CD4-positive, alpha-beta T cell treated with Interleukin-2 at 100 ng/mL for 4 hours (primary cell): ENCODE results near the gene PROX2.

ENCODE experiments used
- DNase-seq: peaks from one replicate; pipeline ENCODE4 v3.0.0-alpha.2; 2020; ENCODE audit warnings: low spot score

PROX2 gene

DNA sequence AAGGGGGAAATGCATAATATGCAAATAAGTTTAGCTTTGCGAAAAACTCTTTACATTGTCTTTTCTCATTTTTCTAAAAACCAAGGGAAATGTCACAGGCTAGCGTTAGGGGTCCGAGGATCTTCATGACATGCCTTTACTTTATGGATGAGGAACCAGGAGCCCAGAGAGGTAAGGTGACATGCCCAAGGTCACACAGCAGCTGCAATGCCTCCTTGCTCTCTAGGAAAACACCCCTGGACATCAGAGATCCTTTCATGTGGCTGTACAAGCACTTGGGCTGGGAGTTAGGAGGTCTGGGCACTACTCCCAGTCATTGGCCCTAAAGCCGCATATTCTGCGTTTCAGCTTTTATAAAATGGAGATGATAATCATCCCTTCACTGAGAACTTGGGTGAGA, 741 bp downstream of the PROX2 start:
- DNase-seq = no peak

DNA sequence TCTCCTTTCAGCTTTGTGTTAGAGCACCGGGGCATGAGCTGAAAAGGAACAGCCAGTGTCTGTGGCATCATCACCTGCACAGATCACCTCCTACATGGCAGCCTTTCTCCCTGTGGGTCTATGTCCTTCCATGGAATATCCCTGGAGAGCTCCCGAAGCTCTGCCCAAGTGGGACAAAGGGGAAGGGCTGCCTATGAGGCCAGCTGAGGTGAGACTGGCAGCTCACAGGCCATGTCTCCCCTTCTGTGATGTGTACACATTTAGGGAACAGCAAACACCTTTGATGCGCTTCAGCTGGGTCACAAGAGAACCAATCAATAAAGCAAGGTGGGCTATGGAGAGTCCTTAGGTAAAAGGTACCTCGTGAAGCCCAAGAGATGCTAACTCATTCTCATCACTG, 4.1 kb downstream of the PROX2 start:
- DNase-seq = no peak

DNA sequence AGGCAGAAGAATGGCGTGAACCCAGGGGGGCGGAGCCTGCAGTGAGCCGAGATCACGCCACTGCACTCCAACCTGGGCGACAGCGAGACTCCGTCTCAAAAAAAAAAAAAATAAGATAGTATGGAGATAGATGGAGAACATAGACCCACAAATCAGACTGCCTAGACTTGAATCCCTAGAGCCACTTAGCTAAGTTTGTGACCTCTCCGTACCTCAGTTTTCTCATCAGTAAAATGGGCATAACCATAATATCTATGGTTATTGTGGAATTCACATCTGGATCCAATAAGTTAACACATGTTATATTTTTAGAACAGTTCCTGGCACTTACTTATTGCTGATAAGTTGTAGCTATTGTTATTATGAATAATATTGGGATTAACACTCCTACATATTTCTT, 7.2 kb downstream of the PROX2 start:
- no peak for DNase-seq

DNA sequence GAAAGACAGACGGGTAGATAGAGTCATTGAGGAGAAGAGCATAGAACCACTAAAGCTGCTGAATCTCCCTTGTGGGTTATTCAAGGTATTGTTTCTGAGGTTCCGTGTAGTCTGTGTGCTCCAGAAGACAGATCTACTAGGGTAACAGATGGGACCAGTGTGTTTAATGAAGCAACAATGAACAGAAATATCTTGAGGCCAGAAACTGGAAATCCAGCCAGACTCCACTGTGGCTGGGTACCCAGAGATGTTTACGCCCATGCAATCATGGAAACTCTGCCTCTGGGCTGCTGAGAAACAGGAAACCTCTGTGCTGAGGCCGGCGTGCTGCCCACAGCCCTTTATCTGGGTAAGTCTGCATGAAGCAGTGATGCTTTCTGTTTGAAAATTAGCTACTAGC, 8.3 kb downstream of the PROX2 start:
- DNase-seq = peak; percentile 43

DNA sequence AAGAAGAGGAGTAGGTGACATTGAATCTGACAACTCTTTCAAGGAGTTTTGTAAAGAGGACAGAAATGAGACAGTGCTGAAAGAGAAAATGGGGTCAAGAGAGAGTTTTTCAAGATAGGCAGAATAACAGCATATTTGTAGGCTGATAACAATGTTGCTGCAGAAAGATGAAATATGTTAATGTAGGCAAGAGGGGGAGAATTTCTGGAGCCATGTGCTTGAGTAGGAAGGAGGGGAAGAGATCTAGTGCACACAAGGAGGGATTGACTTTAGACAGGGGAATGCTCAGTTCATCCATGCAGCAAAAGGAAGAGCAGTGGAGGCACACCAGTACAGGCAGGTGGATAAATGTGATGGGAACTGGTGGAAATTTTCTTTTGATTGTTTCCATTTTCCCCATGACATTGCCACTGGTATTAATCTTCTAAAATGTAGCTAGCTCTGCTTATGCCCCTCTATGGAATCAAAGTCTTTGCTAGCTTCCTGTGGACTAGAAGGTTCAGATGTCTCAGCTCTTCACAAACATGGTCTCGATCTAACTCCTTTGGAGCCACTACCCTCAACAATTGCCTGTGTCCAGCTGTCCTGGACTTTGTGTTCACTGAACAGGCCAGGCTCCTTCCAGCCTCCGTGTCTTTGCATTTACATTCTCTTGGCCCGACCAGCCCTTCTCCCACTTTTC, 9.1 kb downstream of the PROX2 start:
- no peak for DNase-seq

DNA sequence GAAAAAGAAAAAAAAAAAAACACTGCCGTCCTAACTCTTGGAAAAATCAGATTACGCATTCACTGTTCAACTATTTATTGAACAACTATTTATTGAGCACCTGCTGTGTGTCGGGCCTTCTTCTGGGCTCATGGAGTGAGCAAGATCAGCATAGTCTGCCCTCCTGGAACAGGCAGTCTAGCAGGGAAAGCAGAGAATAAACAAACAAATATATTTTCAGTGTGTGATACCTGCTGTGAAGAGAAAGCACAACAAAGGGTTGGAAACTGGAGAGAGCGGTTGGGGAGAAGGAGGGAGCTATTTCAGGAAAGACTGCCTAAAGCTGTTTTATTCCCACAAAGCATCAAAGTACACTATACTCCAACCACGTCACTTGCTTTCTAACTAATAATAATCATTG, 10.8 kb downstream of the PROX2 start:
- no peak for DNase-seq

DNA sequence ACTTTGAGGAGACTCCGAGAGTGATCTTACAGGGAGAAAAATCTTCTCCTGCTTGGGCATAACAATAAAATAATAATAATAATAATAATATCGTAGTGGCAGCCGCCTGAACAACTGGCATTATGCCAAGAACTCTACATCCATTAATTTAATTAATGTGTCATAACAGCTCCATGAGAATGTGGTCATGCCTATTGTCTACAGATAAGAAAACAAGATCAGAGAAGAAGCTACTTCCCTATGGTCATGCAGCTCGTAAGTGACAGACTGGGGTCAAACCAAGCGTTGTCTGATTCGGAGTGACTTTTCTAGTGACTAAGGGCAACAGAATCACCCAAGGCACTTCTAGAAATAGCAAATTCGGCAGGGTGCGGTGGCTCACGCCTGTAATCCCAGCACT, 11.7 kb downstream of the PROX2 start:
- DNase-seq = no peak

DNA sequence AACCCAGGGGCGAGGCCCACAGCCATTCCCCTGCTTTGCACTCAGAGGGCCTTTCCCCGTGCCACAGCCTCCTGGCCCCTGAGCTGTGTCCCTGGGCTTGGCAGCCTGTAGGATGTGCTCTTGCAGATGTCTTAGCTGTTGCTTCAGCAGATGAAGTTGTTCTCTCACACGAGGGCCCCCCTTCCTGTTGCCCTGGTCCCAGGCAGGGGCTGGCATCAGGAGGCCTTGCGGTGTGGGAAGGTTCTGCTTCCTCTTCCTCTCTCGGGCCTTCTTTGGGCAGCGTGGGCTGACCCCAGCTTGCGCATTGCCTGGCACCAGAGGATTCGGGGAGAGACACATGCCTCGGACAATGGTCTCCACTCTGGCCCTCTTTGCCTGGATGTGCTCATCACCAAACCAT, 12.7 kb downstream of the PROX2 start:
- DNase-seq = no peak

DNA sequence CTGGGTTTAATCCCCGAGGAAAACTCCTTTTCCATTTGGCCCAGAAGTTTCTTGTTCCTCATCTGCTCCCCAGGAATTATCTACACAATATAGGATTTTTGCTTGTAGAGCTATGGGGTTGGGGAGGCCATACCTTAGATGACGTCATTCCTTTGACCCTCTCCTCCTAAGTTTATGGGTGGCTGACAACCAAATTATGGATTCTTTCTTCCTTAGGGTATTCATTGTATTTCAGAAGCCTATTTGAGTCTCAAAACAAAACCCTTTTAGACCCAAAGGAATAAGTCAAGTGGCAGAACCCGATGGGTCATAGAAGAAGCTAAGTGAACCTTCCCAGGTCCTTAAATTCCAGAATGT, 14.2 kb downstream of the PROX2 start:
- DNase-seq = no peak

DNA sequence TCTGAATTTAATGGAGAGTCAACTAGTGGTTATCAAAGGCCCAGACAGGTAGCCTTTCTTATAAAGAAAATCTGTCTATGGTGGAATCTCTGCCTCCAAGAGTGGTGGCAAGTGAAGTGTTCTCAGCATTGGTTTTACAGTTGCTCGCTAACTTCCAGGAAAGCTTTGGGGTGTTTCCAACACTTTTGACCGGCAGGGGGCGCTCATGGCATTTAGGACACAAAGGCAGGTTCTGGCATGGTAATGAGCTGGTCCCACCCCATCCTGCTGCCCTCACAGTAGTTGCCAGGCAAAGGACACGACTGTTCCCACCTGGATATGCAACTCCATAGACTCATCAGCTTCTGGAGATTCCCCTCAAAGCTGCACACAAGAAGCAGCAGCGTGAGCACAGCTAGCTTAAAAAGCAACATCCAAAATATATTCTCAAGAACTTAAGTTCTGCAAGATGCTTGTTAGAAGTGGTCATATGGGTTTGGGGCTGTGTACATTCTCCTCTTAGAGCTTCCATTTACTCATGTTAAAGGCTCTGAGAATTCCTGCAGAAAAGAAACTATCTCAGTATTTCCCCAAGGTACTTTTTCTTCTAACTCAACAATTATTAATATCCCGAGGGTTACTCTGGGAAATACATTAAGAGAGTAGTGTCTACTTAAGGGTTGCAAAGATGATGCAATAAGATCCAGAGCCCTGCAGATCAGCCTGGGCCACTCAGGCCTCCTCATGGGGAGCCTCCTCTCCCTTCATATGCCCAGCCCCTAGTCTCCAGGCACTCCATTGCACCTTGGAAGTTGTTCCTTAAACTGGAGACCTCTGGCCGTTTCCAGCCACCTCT, 14.8 kb downstream of the PROX2 start:
- DNase-seq = peak; percentile 92

DNA sequence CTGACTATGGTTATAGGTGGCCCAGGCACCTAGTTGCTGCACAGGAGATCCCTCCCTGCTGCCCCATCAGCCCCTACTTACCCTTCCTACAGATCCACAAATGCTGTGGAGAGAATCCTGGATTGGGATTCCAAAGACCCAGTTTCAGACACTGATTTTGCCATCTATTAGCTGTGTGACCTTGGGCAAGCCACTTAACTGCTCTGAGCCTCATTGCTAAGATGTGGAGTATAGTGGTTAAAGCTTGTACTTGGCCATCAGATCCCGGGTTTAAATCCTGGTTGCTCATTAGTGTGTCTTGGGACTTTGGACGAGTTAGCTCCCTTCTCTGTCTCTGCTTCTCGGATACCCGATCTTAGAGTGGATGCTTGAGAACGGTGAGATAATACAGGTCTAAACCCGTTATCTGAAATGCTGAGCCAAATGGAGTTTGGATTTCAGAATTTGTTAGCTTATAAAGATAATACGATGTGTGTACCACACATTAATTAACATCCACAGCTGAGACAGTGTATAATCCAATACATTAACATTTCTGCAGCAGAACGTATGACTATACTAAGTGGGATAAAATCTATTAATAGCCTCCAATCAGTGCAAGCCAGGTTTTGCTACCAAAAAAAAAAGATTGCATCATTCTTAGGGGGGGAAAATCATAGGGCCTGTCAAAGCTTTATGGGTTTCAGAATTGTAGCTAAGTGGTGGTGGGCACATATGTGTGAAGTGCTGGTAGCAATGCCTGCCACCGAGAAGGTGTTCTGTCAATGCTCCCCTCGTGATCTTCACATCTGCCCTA, 16.0 kb downstream of the PROX2 start:
- DNase-seq = no peak

DNA sequence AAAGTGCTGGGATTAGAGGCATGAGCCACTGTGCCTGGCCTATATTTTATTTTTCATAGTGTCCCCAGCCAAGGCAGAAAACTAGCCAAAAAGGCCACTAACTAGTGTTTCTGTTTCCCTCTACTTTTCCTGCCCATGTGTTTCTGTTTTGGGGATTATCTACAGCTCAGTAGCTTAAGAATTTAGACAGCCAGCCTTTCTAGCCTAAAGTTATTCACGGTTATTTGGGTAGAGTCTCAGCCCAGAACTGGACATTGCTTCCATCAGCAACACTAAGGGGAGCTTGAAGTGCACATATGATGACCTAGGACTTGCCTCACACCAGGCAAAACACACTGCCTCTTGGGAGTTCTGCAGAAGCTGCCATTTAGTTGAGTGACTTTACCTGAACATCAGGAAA, 17.9 kb downstream of the PROX2 start:
- no peak for DNase-seq

DNA sequence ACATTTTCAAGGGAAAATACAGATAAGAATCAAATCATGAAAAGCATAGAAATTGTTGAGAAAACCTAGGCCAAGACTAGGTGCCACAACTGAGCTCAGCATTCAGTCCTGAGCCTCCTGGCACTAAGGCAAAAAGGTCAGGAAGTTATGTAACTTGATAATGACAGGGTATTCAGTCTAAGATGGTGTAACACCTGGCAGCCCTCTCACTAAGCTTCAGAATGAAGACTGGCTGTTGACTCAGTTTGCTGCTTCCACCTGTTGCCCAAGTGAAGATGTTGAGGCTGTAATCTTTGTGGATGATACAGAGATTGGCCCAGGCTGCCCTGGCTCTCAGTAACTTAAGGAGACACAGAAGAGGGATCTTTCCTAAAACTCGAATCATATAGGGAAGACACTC, 19.6 kb downstream of the PROX2 start:
- no peak for DNase-seq

DNA sequence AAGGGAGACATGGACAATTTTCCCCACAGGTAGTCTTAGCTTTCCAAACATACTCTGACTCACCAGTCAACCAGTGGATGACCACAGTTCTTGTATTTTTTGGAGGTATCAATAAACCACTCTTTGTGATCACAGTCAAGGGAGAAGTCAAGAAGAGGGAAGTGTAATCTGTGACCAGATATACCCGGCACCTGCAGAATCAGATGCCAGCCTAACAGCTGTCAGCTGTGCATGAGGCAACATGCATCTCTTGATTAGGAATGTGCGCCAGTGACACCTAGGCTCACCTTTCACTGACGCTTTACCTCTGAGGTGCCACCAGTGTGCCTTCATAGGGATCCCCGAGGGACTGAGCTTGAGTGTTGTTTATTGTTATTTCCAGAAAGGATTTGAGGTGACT, 20.0 kb downstream of the PROX2 start:
- no peak for DNase-seq

DNA sequence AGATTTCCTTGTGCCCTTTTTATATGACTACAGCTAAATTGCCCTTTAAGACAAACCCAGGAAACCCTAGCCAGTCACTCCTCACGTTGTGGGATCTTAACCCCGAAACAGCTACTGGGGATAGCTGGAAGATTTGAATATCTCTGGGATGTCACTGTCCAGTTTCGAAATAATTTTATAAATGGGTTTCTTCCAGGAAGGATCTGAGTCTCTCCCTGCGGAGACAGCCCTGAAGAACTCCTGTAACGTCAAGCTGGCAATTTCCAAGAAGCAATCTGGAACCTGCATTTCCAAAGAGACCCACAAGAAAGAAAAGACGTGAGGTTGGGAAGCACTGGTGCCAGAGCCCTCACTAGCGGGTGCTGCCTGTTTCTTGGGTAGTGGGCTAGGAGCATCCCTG, 20.9 kb downstream of the PROX2 start:
- no peak for DNase-seq

DNA sequence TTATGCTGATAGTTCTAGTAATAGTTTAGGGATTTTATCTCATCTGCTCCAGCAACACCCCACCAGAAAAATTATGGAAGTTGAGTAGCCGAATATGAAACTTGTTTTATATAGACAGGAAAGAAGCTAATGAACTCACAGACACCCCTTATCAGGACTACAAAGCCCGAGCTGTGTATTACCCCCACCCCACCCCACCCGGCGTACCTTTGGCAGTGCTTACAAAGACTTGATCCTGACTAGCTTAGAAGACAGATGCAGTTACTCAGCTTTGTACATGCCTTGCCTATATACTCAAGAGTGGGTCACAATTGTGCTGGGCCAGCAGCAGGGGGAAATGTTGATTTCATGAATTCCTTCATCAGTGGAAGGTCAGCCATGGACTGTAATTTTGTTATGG, 22.4 kb downstream of the PROX2 start:
- no peak for DNase-seq

DNA sequence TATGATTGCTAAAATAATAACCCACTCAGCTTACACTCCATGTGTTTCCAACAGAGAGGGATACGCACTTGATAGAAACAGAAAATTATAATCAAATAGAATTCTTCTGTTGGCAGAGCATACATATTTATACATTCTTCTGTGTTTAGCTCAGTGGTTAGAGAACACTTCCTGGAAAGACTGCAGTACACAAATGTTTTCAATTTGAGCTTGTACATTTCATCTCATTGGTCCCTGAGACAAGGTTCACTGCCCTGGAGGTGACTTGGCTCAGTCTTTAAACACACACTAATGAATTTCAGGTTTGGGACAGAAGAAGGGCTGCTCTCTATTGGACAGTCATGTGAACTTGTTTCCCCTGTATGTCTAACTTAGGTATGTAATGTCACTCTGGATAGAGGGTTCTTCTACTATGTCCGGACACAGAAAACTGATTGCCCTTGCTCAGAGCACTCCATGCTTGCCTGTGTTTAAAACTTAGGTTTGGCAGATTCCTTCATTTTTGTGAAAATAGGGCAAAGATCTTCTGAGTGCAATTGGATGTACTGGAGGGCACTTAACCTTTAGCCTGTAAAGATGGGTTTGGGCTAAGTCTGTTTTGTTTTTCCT, 22.9 kb downstream of the PROX2 start:
- no peak for DNase-seq

DNA sequence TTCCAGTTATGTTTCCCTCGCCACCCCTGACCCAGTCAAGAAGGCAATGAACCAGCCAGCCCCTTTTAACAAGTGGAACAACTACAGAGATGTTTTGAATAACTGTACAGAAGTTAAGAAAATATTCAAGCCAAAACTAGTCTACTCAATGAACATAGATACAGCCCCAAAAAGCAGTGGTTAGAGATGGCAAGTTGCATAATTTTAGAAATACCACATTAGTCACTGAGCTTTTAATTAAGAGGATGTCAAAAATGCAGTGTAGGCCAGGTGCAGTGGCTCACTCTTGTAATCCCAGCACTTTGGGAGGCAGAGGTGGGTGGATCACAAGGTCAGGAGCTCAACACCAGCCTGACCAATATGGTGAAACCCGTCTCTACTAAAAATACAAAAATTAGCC, 27.2 kb downstream of the PROX2 start:
- DNase-seq = no peak

DNA sequence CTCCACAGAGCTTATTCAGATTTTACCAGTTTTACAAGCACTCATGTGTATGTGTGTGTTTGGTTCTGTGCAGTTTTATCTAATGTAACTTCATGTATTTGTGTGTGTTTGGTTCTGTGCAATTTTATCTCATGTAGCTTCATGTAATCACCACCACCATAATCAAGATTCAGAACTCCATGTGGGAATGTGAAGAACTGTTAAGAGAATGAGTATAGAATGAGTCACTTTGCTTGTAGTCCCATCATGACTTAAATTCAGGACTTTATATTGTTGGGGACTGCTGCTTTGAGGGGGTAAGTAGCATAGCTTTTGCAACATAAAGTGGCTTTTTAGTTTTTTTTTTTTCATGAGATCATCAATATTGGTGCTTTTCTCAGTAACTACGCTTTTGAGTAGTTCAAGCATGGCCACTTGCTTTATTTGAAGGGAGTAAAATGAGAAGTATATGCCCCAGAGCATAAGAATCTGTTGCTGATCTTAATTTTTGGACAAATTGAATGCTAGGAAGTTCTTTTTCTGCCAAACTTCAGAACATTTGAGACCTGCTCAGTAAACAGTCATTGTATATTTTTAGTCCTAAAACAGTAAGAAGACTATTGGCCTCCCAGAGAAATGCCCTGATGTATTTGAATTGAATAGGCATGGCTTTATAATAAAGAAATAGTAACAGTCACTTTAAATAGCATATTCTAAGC, 28.8 kb downstream of the PROX2 start:
- DNase-seq = no peak

DNA sequence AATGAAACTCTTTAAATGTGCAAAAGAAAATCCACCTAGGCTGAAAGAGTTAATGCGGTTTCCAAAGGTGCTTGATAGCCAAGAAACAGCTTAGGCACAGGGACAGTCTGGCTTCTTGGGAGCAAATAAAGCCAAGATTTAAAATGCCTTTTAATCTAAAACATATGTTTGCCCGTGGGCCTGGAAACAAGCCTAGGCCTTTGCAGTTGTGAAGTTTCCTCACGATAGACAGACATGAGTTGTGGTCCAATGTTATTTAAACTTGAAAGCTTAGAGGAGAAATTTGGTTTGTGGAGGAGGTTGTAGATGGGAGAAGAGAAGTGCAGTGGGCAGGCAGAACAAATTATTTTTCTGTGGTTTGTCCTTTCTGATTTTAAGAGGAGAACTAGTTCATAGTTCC, 29.8 kb downstream of the PROX2 start:
- DNase-seq = no peak

DNA sequence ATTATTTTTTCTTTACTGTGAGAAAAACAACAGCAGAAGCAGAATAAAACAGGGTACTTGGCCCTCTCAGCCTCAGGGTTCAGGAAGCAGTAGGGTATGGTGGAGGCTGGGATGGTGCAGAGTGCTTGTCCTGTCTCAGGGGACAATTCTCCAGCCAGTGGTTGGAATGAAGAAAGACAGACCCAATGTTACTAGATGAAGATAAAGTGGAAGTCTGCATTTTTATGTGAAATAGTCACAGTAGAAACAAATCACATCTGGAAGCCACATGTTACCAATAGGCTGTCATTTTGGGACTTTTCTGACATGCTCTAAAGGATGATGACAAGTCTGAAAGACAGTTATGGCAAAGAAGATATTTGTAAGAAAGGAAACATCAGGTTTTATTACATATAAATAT, 32.3 kb downstream of the PROX2 start:
- DNase-seq = no peak
